Measurements from ENCODE around the gene ARL4D. TPM values are rescaled to one million over a fixed set of nuclear protein-coding genes. Genes with fewer than 3 reads are reported as not detected.
A peak's percentile ranks its signal among the peaks of the same experiment; 100 is the strongest.

The ARL4D gene
- total and polyA plus RNA-seq, 2 of the 8 experiments (the other 6 are each of a cell fraction or from before 2014, with no cell fraction given) = 8.4 to 9.2 TPM

GRCh38 chr17:43444223-43445008 is 45.6 kb downstream of the ARL4D start:
- no peaks in the 10 kb centered on the region for H3K9me3 ChIP-seq (ENCODE audit: insufficient read depth in 2 of 2, low read depth in 1 of 2, low read length in 1 of 2)
- no peak for DNase-seq (ENCODE audit: low read depth in 1 of 2, low spot score in 2 of 2)
- no peak overlapping the region for H2BK5ac ChIP-seq (ENCODE audit: low read depth, low read length)
- no peak overlapping the region for H3K14ac ChIP-seq (ENCODE audit: insufficient read length)
- H3K23me2 ChIP-seq (ENCODE audit: low read depth, low read length) = no peaks in the 10 kb centered on the region
- H2AK5ac ChIP-seq (ENCODE audit: low read depth, low read length) = no peak overlapping the region
- H3K4ac ChIP-seq (replicated peaks; ENCODE audit: insufficient read length, low read depth, low read length) = no peak overlapping the region
- no peaks in the 10 kb centered on the region for H4K20me1 ChIP-seq (replicated peaks in 1 of 2; ENCODE audit: control insufficient read depth in 1 of 2, insufficient read depth in 2 of 2, low read length in 2 of 2)
- H3K23ac ChIP-seq (ENCODE audit: insufficient read length) = no peak overlapping the region
- no peaks in the 10 kb centered on the region for H3K4me1 ChIP-seq (replicated peaks in 1 of 4; ENCODE audit: control insufficient read depth in 3 of 4, insufficient read depth in 4 of 4, low read length in 3 of 4)
- 82% methylated on average over 8 of the region's 8 CpGs; no CpG with 5 or more reads in 1 of the 2 experiments for WGBS, 2 experiments (ENCODE audit: extremely low coverage in 1 of 2, insufficient coverage in 1 of 2, insufficient read length in 1 of 2, insufficient replicate concordance in 2 of 2, low coverage in 1 of 2, low lambda C conversion rate in 2 of 2, missing lambda C conversion rate in 1 of 2)
- H3K36me3 ChIP-seq (ENCODE audit: control insufficient read depth in 2 of 4, insufficient read depth in 4 of 4, low read length in 3 of 4) = no peaks in the 10 kb centered on the region
- no peak overlapping the region for H3K4me2 ChIP-seq (ENCODE audit: insufficient read depth in 1 of 2, low read depth in 2 of 2, low read length in 2 of 2)
- TF ChIP-seq CHD1 (IDR thresholded peaks at IDR 0.05; ENCODE audit: low read depth, low read length) = no peak
- no peak overlapping the region for H4K91ac ChIP-seq (replicated peaks; ENCODE audit: insufficient read length, low read length)
- ChIA-PET POLR2A (ENCODE audit: partially characterized antibody) (no interaction called here), CTCF (ENCODE audit: partially characterized antibody) (interaction anchor here (0.9 to 2.8 kb wide), 2 partner anchors 39 to 51 kb away, joined by 4 to 8 read pairs; partner anchors contain the start of gene DHX8)
- H2BK15ac ChIP-seq (ENCODE audit: low read length) = no peak overlapping the region
- H4K8ac ChIP-seq (ENCODE audit: extremely low read depth, insufficient read depth, low read length) = no peak overlapping the region
- no peaks in the 10 kb centered on the region for H3K79me1 ChIP-seq (ENCODE audit: low read depth, low read length)
- FAIRE-seq = no peak
- H3K4me3 ChIP-seq (ENCODE audit: extremely low read depth in 1 of 4, insufficient read depth in 2 of 4, low read depth in 3 of 4, low read length in 4 of 4) = no peak overlapping the region
- H3K9ac ChIP-seq (replicated peaks in 1 of 4; ENCODE audit: extremely low read depth in 1 of 4, low read depth in 3 of 4, low read length in 3 of 4) = no peak overlapping the region
- H2BK20ac ChIP-seq (ENCODE audit: low read length) = no peak overlapping the region
- H3K27ac ChIP-seq (ENCODE audit: low read depth, low read length) = no peak overlapping the region
- no peaks in the 10 kb centered on the region for H3K27me3 ChIP-seq (replicated peaks in 1 of 4; ENCODE audit: control insufficient read depth in 3 of 4, extremely low read depth in 1 of 4, insufficient read depth in 3 of 4, low read length in 3 of 4)
- no peak overlapping the region for H3K56ac ChIP-seq (replicated peaks; ENCODE audit: insufficient read length, low read depth, low read length)
- no peak overlapping the region for H4K5ac ChIP-seq (ENCODE audit: insufficient read length, low read depth, low read length)
- H2BK12ac ChIP-seq (ENCODE audit: low read depth, low read length) = no peak overlapping the region
- H2AFZ ChIP-seq (ENCODE audit: low read length) = peak overlapping the region; percentile 56
- H2BK120ac ChIP-seq (replicated peaks; ENCODE audit: low read depth, low read length) = no peak overlapping the region
- H3K79me2 ChIP-seq (ENCODE audit: control insufficient read depth in 1 of 2, insufficient read depth in 2 of 2, low read length in 2 of 2) = no peaks in the 10 kb centered on the region
- no peak overlapping the region for H3K18ac ChIP-seq (ENCODE audit: extremely low read depth, low read length)
